Kasumi-1 (cell line): ENCODE data around the gene CKLF.
A peak's percentile ranks its signal among the peaks of the same experiment; 100 is the strongest.

Experiments
- DNase-seq, 2 experiments: peaks; one replicate each; lab custom pipeline; 2025; lab: John Stamatoyannopoulos, UW

CKLF gene

DNA sequence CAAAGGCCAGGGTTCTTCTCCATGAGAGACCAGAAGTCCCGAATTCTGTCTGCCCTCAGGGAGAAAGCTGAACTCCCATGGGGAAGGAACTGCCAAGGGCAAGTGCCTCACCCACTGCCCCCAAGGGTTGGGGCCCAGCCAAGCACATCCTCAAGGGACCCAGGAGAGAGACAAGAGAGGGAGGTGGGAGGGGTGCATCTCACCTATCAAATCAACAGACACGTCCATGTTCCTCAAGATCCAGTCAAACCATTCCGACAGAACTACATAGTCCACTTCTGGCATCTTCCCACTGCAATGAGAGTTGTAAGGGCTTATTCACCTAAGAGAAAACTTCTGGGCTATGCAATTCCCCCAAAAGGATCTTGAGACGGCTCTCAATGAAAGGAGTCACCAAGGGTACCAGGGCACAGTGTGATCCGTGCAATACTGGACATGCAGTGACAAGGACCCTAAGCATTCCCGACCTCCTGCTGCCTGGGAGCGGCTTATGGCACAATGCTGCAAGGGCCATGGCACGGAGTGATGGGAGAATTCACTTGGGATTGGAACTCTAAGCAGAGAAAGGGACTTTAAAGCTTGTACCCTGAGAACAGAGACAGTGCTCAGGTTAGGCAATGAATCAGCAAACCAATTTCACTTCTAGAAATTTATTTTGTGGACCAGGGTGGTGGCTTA is 34.7 kb upstream of the CKLF start:
- DNase-seq, result no peak

DNA sequence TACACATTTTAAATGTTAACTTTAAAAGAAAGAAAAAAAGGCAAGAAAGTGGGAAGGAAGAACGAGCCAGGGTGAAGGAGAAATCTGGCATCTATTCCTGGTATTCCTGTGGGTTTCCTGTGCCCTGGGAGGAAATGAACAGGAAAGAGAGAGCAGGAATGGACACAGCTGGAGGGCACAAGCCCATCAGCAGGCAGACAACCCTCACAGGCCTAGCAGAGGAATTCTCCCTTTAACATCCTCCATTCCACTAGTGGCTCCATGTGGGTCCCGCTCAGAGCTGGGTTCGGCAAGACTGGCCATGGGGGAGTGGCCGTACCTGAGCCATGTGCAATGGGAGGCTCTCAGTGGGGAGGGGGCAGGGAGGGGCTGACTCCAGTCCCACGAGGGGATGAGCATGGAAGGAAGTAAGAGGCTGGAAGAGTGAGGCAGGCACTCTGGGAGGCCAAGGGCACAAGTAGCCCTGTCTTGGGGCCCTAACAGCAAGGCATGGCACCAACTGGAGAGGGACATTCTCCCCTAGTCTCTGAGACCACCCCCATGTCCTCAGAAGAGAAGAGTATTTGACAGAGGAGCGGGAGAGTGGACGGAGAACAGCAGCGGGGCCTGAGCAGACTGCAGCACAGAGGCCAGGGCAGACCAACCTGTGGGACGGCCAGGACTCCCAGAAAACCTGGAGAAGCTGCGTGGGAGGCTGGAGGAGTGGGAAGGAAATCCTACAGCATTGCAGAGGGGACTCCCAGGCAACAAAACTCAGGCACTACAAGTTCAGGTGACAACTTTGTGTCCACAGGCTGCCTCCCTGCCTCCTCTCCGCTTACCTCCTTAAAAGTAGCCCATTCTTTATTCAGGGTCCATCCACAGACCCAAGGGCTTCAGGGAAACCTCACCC is 32.6 kb upstream of the CKLF start:
- DNase-seq, result no peak

DNA sequence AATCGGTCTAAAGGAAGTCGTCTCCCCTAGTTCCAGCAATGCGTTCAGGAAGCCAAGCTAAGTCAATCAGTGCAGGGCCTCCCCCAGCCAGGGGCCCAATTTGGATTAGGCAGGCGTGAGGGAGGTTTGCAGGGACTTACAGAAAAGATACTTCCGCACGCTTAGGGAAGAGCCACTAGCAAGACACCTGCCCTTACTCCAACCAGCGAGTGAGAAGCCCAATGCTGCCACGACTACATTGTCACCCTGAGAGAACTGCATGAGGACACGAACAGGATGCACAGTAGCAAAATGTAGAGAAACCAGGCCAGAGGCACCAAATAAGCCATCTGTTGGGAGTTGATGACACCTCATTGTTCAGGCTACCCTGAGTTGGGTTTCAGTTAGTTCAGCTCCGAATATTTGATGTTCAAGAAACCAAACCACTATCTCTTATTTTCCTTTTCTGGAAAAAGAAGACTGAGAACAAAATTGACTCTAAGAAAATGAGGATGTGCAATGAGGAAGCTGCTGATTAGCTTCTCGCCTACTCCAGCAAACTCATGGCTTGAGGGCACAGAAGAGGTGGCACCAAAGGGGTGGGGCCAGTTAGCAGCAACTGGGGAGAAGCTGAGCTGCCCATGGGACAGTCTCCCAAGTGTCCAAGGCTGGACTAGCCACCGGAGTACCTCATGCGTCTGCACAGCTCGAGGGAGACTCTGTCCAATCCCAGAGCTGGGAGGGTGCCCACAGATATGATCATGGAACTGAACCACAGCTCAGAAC is 31.8 kb upstream of the CKLF start:
- DNase-seq, result peak; percentile 76 to 77

- no peak for DNase-seq
Measured at GRCh38 chr16:66521252-66521713, 31.1 kb upstream of the CKLF start.

DNA sequence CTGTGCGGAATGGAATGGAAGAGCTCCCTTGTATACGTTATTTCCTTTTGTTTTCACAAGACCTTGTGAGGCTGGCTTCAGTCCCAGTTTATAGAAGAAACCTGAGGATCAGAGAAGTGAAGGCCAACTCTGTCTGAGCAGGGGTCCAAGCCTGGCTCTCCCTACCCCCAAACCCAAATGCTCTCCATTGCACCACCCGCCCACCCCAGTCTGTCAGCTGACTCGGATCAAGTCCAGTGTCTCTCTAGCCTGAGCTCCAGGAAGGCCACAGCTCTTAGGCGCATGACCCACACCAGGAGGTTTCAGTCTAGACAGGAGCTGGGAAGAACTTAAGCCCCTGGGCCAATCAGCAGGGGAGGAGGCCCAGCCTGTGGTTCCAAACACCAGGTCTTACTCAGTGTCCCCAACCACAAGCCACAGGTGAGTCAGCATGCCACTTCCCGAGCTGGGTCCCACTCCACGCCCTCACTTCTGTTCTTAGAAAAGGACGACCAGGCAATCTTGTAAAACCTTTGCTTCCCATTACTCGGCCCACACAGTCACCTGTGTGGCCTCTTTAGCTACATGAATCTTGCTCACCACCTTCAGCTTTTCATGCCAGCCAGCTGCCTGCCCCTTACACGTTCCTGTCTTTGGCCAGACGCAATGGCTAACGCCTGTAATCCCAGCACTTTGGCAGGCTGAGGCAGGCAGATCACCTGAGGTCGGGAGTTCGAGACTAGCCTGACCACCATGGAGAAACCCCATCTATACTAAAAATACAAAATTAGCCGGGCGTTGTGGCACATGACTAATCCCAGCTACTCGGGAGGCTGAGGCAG is 30.2 kb upstream of the CKLF start:
- no peak for DNase-seq

GRCh38 chr16:66522816-66523590 is 29.4 kb upstream of the CKLF start:
- DNase-seq, result no peak

DNA sequence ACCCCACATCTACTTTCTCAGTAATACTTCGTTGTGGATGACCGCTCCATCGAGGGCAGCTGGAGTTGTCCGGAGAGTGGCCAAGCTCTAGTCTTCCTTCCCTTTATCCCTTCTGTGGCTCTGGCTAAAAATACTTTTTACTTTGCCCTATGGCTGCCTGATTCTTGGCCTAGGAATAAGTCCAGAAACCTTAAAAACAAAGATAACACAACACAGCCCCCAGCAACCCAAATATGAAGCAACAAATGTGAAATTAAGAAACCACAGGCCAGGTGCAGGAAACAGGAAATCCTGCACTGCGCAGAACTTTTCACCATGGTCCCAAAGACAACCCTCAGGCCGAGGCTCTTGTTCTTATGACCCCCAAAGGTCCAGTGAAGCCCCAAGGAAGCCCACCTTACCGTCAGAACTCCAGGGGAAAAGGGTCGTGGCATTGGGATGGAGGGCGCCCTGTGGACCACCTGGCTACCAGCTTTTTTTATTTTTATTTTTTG is 28.5 kb upstream of the CKLF start:
- DNase-seq, result peak; percentile 70 to 73

GRCh38 chr16:66524601-66525164 is 27.7 kb upstream of the CKLF start:
- peak; percentile 99 for DNase-seq

DNA sequence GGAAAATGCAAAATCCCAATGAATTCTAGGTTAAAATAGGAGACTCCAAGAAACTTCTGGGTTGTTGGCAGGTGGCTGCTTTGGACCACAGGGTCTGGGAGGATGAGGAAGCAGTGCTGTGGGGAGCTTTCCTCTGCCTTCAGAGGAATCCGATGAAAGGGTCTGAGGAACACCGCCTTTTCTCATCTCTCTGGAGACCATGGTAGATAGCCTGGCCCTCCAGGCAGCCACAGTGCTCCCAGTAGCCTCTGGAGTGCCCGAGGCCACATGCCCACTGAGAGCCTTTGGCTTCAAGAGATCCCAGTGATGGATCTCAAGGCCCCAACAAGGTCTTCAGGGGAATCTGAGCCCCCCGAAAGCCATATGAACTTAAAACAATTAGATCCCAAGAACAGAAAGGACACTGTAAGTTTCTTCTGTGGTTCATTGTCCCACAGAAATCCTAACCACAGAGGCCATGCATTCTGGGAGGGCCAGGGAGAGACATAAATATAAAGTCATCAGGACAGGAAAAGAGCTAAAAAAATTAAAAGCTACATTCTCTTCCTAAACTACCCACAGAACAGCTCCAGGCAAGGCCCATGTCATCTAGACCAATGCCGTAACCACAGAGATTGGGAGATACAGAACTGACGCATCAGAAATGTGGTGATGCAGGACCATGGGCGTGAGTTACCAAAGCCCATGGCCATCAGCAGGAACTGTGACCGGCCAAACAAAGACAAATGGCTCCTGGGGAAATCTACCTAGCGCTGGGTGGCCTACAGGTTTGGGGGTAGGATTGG is 26.8 kb upstream of the CKLF start:
- peak in 1 of 2 experiments; percentile 43 for DNase-seq

- no peak for DNase-seq
Measured at GRCh38 chr16:66528294-66528693, 24.1 kb upstream of the CKLF start.

- DNase-seq, result no peak
Measured at GRCh38 chr16:66529475-66529874, 22.9 kb upstream of the CKLF start.

GRCh38 chr16:66534376-66534799 is 18.0 kb upstream of the CKLF start:
- DNase-seq, result no peak

DNA sequence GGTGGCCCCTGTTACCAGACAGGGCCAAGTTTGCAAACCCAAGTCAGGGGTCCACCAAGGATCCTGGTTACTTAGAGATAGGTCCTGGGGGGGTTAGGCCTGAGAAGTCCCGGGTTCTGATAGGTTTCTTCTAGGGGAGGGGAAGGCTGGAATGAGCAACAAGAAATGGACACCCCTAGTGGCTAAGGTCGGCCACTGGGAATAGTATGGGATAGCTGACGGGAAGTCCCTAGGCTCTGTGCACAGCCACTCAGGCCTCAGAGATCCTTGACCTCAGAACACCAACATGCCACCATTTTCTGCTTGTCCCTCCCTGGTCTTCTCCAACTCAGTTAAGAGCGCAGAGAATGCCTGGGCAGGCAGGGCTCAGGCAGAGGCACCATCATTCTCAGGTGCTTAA is 15.9 kb upstream of the CKLF start:
- no peak for DNase-seq

DNA sequence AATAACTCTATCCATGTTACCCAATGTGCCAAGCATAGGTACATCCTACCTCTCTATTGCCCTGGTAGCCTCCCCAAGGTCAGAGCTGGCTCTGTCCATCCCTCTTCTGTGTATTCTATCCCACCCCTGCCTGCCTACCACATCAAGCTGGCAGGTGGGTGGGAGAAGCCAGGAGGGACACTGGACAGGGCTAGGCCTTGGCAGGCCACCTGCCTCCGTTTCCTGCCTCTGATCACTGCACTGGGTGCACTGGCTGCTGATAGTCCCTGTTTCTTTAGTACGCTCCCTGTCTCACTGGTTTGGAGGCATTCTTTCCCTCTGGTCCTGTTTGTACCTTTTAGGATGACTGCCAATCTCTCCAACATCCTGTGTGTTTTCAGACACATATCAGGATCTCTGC is 15.1 kb upstream of the CKLF start:
- no peak for DNase-seq

DNA sequence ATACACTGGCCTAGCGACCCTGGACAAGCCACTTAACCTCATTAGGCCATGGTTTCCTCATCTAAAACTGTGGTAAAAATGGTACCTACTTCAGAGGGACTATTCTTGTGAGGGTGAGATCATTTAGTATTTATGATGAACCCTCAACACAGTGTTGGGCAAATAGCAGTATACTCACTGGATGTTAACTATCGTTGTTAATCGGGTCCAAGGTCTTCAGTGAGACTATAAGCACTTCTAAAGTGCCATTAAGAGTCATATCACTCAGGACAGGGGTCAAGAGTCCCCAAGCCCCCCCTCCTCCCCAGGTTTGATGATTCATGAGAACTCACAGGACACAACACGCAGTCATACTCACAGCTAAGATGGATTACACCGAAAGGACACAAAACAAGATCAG is 13.5 kb upstream of the CKLF start:
- no peak for DNase-seq

GRCh38 chr16:66539623-66540469 is 12.5 kb upstream of the CKLF start:
- peak; percentile 55 to 72 for DNase-seq

GRCh38 chr16:66541388-66542355 is 10.7 kb upstream of the CKLF start:
- no peak for DNase-seq
